ENCODE results near the gene ZNF804B. TPM values are rescaled to one million over a fixed set of nuclear protein-coding genes. Genes with fewer than 3 reads are reported as not detected.

The ZNF804B gene
- total RNA-seq, 2 donors from 2014 or later: not detected

- no peak overlapping the region for H3K4me3 ChIP-seq
- ATAC-seq (ENCODE audit: insufficient number of reproducible peaks, low FRiP score, low read depth): no peak
- no peaks in the 10 kb centered on the region for H3K9me3 ChIP-seq
- H3K36me3 ChIP-seq: no peaks in the 10 kb centered on the region
- TF ChIP-seq CTCF (IDR thresholded peaks at IDR 0.05): no peak
- no peak overlapping the region for H3K27ac ChIP-seq
- no peaks in the 10 kb centered on the region for H3K27me3 ChIP-seq (replicated peaks; ENCODE audit: insufficient read depth)
- DNase-seq (ENCODE audit: low spot score): no peak
- H3K4me1 ChIP-seq (ENCODE audit: control insufficient read depth in 1 of 2, low read depth in 2 of 2): no peaks in the 10 kb centered on the region
These were observed 258.2 kb downstream of the ZNF804B start for GRCh38 chr7:89017695-89018094.

- no peak for DNase-seq (ENCODE audit: low spot score)
- Histone ChIP-seq H3K4me3 (no peak overlapping the region), H3K4me1 (ENCODE audit: control insufficient read depth in 1 of 2, low read depth in 2 of 2) (no peaks in the 10 kb centered on the region), H3K27ac (no peak overlapping the region), H3K36me3 (no peaks in the 10 kb centered on the region), H3K27me3 (replicated peaks; ENCODE audit: insufficient read depth) (no peaks in the 10 kb centered on the region), H3K9me3 (no peaks in the 10 kb centered on the region)
- TF ChIP-seq CTCF (IDR thresholded peaks at IDR 0.05): no peak
- ATAC-seq (ENCODE audit: insufficient number of reproducible peaks, low FRiP score, low read depth): no peak
These were observed 262.2 kb downstream of the ZNF804B start for GRCh38 chr7:89021741-89022140.

- ATAC-seq (ENCODE audit: insufficient number of reproducible peaks, low FRiP score, low read depth) (no peak), DNase-seq (ENCODE audit: low spot score) (no peak)
- Histone ChIP-seq H3K4me1 (ENCODE audit: control insufficient read depth in 1 of 2, low read depth in 2 of 2) (no peaks in the 10 kb centered on the region), H3K36me3 (no peaks in the 10 kb centered on the region), H3K9me3 (no peaks in the 10 kb centered on the region), H3K4me3 (no peak overlapping the region), H3K27ac (no peak overlapping the region), H3K27me3 (replicated peaks; ENCODE audit: insufficient read depth) (no peaks in the 10 kb centered on the region)
- no peak for TF ChIP-seq CTCF (IDR thresholded peaks at IDR 0.05)
These were observed 263.7 kb downstream of the ZNF804B start for GRCh38 chr7:89023206-89023605.

- Histone ChIP-seq H3K36me3 (no peaks in the 10 kb centered on the region), H3K27ac (no peak overlapping the region), H3K27me3 (replicated peaks; ENCODE audit: insufficient read depth) (no peaks in the 10 kb centered on the region), H3K4me1 (ENCODE audit: control insufficient read depth in 1 of 2, low read depth in 2 of 2) (no peaks in the 10 kb centered on the region), H3K9me3 (no peaks in the 10 kb centered on the region), H3K4me3 (no peak overlapping the region)
- DNase-seq (ENCODE audit: low spot score) (no peak), ATAC-seq (ENCODE audit: insufficient number of reproducible peaks, low FRiP score, low read depth) (no peak)
- no peak for TF ChIP-seq CTCF (IDR thresholded peaks at IDR 0.05)
These were observed 264.4 kb downstream of the ZNF804B start for GRCh38 chr7:89023877-89024276.

GRCh38 chr7:89027781-89028180, 268.3 kb downstream of the ZNF804B start:
- Histone ChIP-seq H3K9me3 (no peaks in the 10 kb centered on the region), H3K4me3 (no peak overlapping the region), H3K36me3 (no peaks in the 10 kb centered on the region), H3K27ac (no peak overlapping the region), H3K27me3 (replicated peaks; ENCODE audit: insufficient read depth) (no peaks in the 10 kb centered on the region), H3K4me1 (ENCODE audit: control insufficient read depth in 1 of 2, low read depth in 2 of 2) (no peaks in the 10 kb centered on the region)
- no peak for DNase-seq (ENCODE audit: low spot score)
- ATAC-seq (ENCODE audit: insufficient number of reproducible peaks, low FRiP score, low read depth): no peak
- no peak for TF ChIP-seq CTCF (IDR thresholded peaks at IDR 0.05)

Measured in thoracic aorta (tissue), 2 donors.